Hepatocyte (in vitro differentiated cells): Measurements from ENCODE around the gene SLC45A2.

Experiments
- CTCF ChIP-seq: fragments of 200-600 bp; sonication (generic); IDR thresholded peaks from 2 replicates; pipeline ENCODE4 v1.5.1; 2016; ENCODE audit warnings: antibody characterized with exemption, mild to moderate bottlenecking; ENCODE audit not compliant: poor library complexity
- EZH2 ChIP-seq: fragments of 200-600 bp; sonication (generic); IDR thresholded peaks from 2 replicates; pipeline ENCODE4 v1.6.1; 2016; ENCODE audit warnings: antibody characterized with exemption, mild to moderate bottlenecking, borderline replicate concordance

- no peak for TF ChIP-seq CTCF
- TF ChIP-seq EZH2, result no peak
These were observed 20.7 kb upstream of the SLC45A2 start for GRCh38 chr5:34005211-34005610.
